HepG2 (cell line): Measurements from ENCODE around the gene TEAD3. TPM values are rescaled to one million over a fixed set of nuclear protein-coding genes. Genes with fewer than 3 reads are reported as not detected.
A peak's percentile ranks its signal among the peaks of the same experiment; 100 is the strongest.

ENCODE experiments used
- ATAC-seq: fragments of 200-7000 bp; cut with Tn5 transposase; 3 replicates; pipeline ENCODE4 v1.9.1; 2020; ENCODE audit warnings: mild to moderate bottlenecking, moderate library complexity
- BruUV-seq: library from RNA; stranded (reverse); fragments of 400-500 nt; replicated peaks from 2 replicates; lab custom pipeline; 2021; lab: Mats Ljungman, UMichigan
- CTCF ChIA-PET: fragments of 300-600 bp; formaldehyde crosslinking; extraction: SDS; loops from one replicate; lab custom pipeline; 2021; ENCODE audit warnings: low total read pairs, inconsistent platforms, low intra/inter-chr PET ratio; lab: Yijun Ruan, JAX
- POLR2A ChIA-PET: fragments of 350-600 bp; sonication (Branson Sonifier 250); formaldehyde crosslinking; loops from one replicate; lab custom pipeline; 2020; ENCODE audit warnings: antibody characterized with exemption, inconsistent platforms; lab: Yijun Ruan, JAX
- DNase-seq: peaks from one replicate; pipeline ENCODE4 v3.0.0-alpha.2; 2015; ENCODE audit warnings: low spot score
- FAIRE-seq: peaks from 3 replicates; lab custom pipeline; 2011; peaks lifted over from hg19 to GRCh38; lab: Jason Lieb, UNC
- H2AFZ ChIP-seq: one replicate; pipeline ENCODE4 v1.6.1; 2011; ENCODE audit warnings: low read length, inconsistent platforms
- H3K27ac ChIP-seq: fragments of 300-600 bp; 3 replicates; pipeline ENCODE4 v1.8.0; 2011; ENCODE audit warnings: mixed run types, mild to moderate bottlenecking, mixed read lengths, low read length, inconsistent platforms; ENCODE audit not compliant: insufficient read depth; ENCODE audit errors: extremely low read length
- H3K27me3 ChIP-seq, 2 experiments: fragments of 200-600 bp in 1 of 2; 2 replicates in 1 of 2; 3 replicates in 1 of 2; pipeline versions ENCODE4 v1.6.0 to v1.8.0; 2011; ENCODE audit warnings: low read length in 2 of 2, mild to moderate bottlenecking in 2 of 2, moderate library complexity in 2 of 2, inconsistent platforms in 1 of 2; ENCODE audit not compliant: insufficient read depth in 2 of 2, control insufficient read depth in 1 of 2
- H3K36me3 ChIP-seq, 2 experiments: fragments of 200-600 bp in 1 of 2; replicated peaks in 1 of 2; 2 replicates in 1 of 2; 3 replicates in 1 of 2; pipeline versions ENCODE4 v1.5.1 to v1.8.0; 2011; ENCODE audit warnings: low read length in 2 of 2, inconsistent platforms in 1 of 2; ENCODE audit not compliant: insufficient read depth in 2 of 2, control insufficient read depth in 1 of 2
- H3K4me1 ChIP-seq: 2 replicates; pipeline ENCODE4 v1.5.1; 2012; ENCODE audit warnings: low read length, inconsistent platforms; ENCODE audit not compliant: insufficient read depth
- H3K4me2 ChIP-seq: 2 replicates; pipeline ENCODE4 v1.6.0; 2011; ENCODE audit warnings: low read depth, low read length, inconsistent platforms
- H3K4me3 ChIP-seq, 3 experiments: fragments of 200-600 bp in 1 of 3; sonication (generic), shearing (Covaris generic) in 1 of 3; replicated peaks in 1 of 3; 2 replicates each; pipeline ENCODE4 v1.5.1; 2011 to 2016; ENCODE audit warnings: low read length in 3 of 3, inconsistent platforms in 2 of 3, low read depth in 2 of 3, mild to moderate bottlenecking in 2 of 3, control low read depth in 1 of 3, mixed read lengths in 1 of 3; ENCODE audit not compliant: insufficient read depth in 1 of 3
- H3K79me2 ChIP-seq: one replicate; pipeline ENCODE4 v1.6.1; 2011; ENCODE audit warnings: low read length, inconsistent platforms; ENCODE audit not compliant: insufficient read depth
- H3K9ac ChIP-seq: 2 replicates; pipeline ENCODE4 v1.6.0; 2011; ENCODE audit warnings: mild to moderate bottlenecking, low read depth, low read length, inconsistent platforms; ENCODE audit not compliant: insufficient read depth
- H3K9me3 ChIP-seq: 2 replicates; pipeline ENCODE4 v1.5.1; 2012; ENCODE audit warnings: mild to moderate bottlenecking, low read length
- H4K20me1 ChIP-seq: 2 replicates; pipeline ENCODE4 v1.6.0; 2011; ENCODE audit warnings: inconsistent platforms, mild to moderate bottlenecking, low read length, moderate library complexity; ENCODE audit not compliant: insufficient read depth
- AGO1 ChIP-seq: fragments of 200-400 bp; formaldehyde crosslinking; IDR thresholded peaks from 2 replicates; pipeline ENCODE4 v1.6.1; 2017; ENCODE audit warnings: mild to moderate bottlenecking, low read depth, low read length, moderate library complexity; ENCODE audit not compliant: poor library complexity, severe bottlenecking
- HDAC1 ChIP-seq: sonication (generic); formaldehyde crosslinking; IDR thresholded peaks from 2 replicates; pipeline ENCODE4 v1.5.1; 2020; ENCODE audit warnings: mild to moderate bottlenecking, missing genetic modification reagents
- MED13 ChIP-seq: sonication (generic); formaldehyde crosslinking; IDR thresholded peaks from 2 replicates; pipeline ENCODE4 v1.5.0; 2020; ENCODE audit warnings: missing genetic modification reagents
- MTF2 ChIP-seq: sonication (generic); formaldehyde crosslinking; IDR thresholded peaks from 2 replicates; pipeline ENCODE4 v1.5.0; 2020; ENCODE audit warnings: missing genetic modification reagents, borderline replicate concordance
- MXI1 ChIP-seq: IDR thresholded peaks from 3 replicates; pipeline ENCODE4 v1.6.1; 2012; ENCODE audit warnings: low read depth, low read length, inconsistent platforms, borderline replicate concordance
- SP1 ChIP-seq, 2 experiments: fragments of 450-650 bp in 1 of 2; sonication (generic) in 1 of 2; formaldehyde crosslinking in 1 of 2; IDR thresholded peaks; 2 replicates each; pipeline versions ENCODE4 v1.4.0 to v1.6.1; 2016 to 2020; ENCODE audit warnings: missing genetic modification reagents in 1 of 2
- ZNF576 ChIP-seq: sonication (generic); formaldehyde crosslinking; IDR thresholded peaks from 2 replicates; pipeline ENCODE4 v1.4.0; 2020; ENCODE audit warnings: mild to moderate bottlenecking, missing genetic modification reagents
- WGBS: methylation state at CpG from one replicate; pipeline ENCODE4 v1.1.6; 2017; ENCODE audit warnings: low lambda C conversion rate; 5-methylcytosine and 5-hydroxymethylcytosine counted together
- in situ Hi-C: cut with HindIII; loops from 2 replicates; pipeline ENCODE4 v1.10.0; 2017; ENCODE audit warnings: low pct_unique_long_range_greater_than_20kb; ENCODE audit not compliant: extremely low pct_ligation_motif_present
- intact Hi-C: fragments of 100-400 bp; cut with micrococcal nuclease; formaldehyde crosslinking; loops from one replicate; pipeline ENCODE4 v1.10.0; 2022; ENCODE audit not compliant: unreplicated experiment
- polyA plus RNA-seq, 8 experiments: library from polyadenylated mRNA; depleted of rRNA in 3 of 8; stranded (reverse) in 7 of 8; unstranded in 1 of 8; fragments of >200 nt; fragmentation: Illumina TruSeq in 4 of 8; extraction: Trizol in 4 of 8; gene quantifications; 2 replicates each; pipeline versions ENCODE4 v1.2.1 to v1.2.3, GENCODE V29; 2011 to 2016; ENCODE audit warnings: low read depth in 4 of 8, missing spikeins in 1 of 8, mixed read lengths in 1 of 8; ENCODE audit not compliant: insufficient read depth in 1 of 8
- total RNA-seq, 5 experiments: library from RNA; depleted of rRNA; stranded (reverse); fragments of >200 nt; fragmentation: Illumina TruSeq; extraction: Trizol; gene quantifications; 2 replicates each; pipeline ENCODE4 v1.2.3, GENCODE V29; 2016; ENCODE audit warnings: low read depth in 1 of 5

The TEAD3 gene
- total and polyA plus RNA-seq, 2 of the 13 experiments (the other 11 are each of a cell fraction or from before 2014, with no cell fraction given), result 15.1 to 16.5 TPM

DNA sequence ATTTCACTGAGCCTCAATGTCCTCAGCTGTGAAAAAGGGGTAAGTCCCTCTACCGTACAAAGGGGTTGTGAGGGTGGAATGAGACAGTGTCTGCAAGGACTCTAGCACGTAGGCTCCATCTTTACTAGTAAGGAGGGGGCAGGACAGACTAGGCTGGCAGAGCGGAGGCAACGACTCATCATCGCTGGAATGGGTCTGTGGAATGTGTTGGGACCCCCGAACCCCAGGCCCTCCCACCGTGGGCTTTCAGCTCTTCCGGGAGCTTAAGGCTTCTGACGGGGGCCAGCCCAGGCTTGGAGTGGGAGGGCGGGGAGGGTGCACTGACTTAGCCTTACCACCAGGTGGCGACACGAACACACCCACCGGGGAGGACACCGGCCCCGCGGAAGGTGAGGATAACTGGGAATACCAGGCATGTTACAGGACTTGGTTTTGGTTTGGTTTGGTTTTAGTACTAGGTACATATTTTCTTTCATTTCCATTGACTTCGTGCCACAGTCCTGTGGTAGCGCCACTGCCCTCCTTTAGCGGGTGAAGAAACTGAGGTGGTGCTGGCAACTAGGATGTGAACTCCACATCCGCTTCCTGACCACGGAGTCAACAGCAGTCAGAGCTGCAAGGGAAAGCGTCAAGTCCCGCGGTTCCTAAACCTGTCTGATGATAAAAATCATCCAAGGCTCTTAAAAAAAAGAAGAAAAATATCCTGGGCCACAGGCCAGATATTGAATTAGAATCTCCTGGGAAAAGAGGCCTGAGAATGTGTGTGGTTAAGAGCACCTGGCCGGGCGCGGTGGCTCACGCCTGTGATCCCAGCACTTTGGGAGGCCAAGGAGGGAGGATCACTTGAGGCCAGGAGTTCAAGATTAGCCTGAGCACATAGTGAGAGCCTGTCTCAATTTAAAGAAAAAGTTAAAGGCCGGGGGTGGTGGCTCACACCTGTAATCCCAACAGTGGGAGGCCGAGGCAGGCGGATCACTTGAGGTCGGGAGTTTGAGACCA, 26.1 kb upstream of the TEAD3 start (continued):
- TF ChIP-seq MED13 (CRISPR knock-in tag), result no peak
- TF ChIP-seq SP1 (IDR thresholded peaks at IDR 0.05), result no peak
- 0 out of 2 replicates have a peak, but pooled peaks have one; percentile 15 for TF ChIP-seq SP1 (CRISPR knock-in tag; IDR thresholded peaks at IDR 0.05)
- no peak for TF ChIP-seq AGO1

DNA sequence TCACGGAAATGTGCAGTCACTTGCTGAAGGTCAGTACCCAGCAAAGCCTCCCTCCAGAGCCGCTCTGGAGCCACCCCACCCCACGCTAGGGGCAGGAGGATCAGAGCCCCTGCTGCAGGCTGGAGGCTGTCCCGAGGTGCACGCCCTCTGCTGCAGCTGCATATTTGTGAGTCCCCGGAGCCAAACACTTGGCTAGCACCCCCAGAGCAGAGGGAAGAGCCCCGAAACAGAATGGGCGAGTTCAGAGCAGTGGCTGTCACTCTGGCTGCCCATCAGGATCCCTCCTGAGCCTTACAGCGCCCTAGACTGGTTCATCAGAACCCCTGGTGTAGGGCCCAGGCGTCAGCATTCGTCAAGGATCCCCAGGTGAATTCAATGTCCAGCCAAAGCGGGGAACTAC, 25.3 kb upstream of the TEAD3 start:
- FAIRE-seq, result no peak
- Histone ChIP-seq H3K36me3 (no peaks in the 10 kb centered on the region), H3K4me3 (peak overlapping the region in 1 of 3 experiments; percentile 55; a peak in 2 of 6 replicates), H3K27me3 (peaks cover 2 to 20% of the 10 kb centered on the region in 2 experiments; a peak in 2 of 5 replicates), H3K27ac (no peak overlapping the region), H2AFZ (no peak overlapping the region), H3K9ac (no peak overlapping the region), H3K4me2 (peak overlapping the region; percentile 79), H3K4me1 (peaks cover 35% of the 10 kb centered on the region), H3K79me2 (no peaks in the 10 kb centered on the region), H4K20me1 (no peaks in the 10 kb centered on the region), H3K9me3 (no peaks in the 10 kb centered on the region)
- intact Hi-C loops (loop anchor here (1.0 kb wide), 1 partner anchor 225 kb away; the partner anchor contains the start of gene DEF6), in situ Hi-C loops (no loop called here)
- POLR2A ChIA-PET, result interaction anchor here (0.6 to 1.6 kb wide), 3 partner anchors 68 to 263 kb away, joined by 3 to 8 read pairs (median 3); no protein-coding TSS in a partner anchor
- DNase-seq, result no peak
- no TSS peak for BruUV-seq
- peak; percentile 35 for ATAC-seq
- TF ChIP-seq MXI1 (no peak), HDAC1 (CRISPR knock-in tag) (0 out of 2 replicates have a peak, but pooled peaks have one; percentile 28), MTF2 (0 out of 2 replicates have a peak, but pooled peaks have one; percentile 14), ZNF576 (CRISPR knock-in tag) (0 out of 2 replicates have a peak, but pooled peaks have one; percentile 18)
- WGBS, result 24% methylated on average over 11 of the region's 12 CpGs
- CTCF ChIA-PET, result interaction anchor here (1.3 to 2.9 kb wide), 3 partner anchors 30 to 215 kb away, joined by 4 to 16 read pairs (median 15); no protein-coding TSS in a partner anchor
